ENCODE measurements around the gene ORAI2.
"Not testable (repeated sequence)": the region's sequence is repeated elsewhere in the genome, so short reads cannot be mapped to it uniquely, and the experiment has no call there.

Gene ORAI2

GRCh38 chr7:102433219-102434038, at the start of gene ORAI2:
Gene ORAI2, plus strand, starts transcription at chr7:102433575. Its CDS starts 5,382 bp downstream, at chr7:102438957.
- peak; percentile 88 to 90 for DNase-seq

GRCh38 chr7:102387064-102387463, 46.3 kb upstream of the ORAI2 start:
- no peak for DNase-seq

- DNase-seq = no peak
Measured at GRCh38 chr7:102389810-102390209, 43.6 kb upstream of the ORAI2 start.

DNA sequence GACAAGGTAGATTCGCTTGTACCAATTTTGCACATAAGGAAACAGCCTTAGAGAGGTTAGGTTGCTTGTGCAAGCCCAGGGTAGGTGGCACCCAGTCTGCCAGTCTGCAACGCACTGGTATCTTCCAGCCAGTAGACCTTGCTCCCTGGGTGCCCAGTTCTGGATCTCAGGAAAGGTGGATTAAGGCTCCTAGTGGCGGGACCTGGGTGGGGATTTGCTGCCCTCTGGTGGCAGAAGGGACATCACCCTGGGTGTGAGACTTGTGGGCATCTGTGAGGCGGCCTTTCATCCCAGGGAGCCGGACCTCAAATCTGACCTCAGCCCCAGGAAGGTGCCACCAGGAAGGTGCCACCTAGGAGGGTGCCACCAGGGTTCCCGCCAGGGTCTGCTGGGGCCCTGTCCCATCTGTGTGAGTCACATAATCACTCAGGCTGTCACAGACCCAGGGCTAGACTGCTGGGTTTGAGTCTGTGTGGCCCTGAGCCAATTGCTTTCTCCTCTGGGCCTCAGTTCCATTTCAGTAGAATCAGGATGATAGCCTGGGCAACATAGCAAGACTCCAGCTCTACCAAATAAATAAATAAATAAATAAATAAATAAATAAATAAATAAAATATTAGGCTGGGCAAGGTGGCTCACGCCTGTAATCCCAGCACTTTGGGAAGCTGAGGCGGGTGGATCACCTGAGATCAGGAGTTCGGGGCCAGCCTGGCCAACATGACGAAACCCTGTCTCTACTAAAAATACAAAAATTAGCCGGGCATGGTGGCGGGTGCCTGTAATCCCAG, 42.5 kb upstream of the ORAI2 start:
- DNase-seq = peak; percentile 78

DNA sequence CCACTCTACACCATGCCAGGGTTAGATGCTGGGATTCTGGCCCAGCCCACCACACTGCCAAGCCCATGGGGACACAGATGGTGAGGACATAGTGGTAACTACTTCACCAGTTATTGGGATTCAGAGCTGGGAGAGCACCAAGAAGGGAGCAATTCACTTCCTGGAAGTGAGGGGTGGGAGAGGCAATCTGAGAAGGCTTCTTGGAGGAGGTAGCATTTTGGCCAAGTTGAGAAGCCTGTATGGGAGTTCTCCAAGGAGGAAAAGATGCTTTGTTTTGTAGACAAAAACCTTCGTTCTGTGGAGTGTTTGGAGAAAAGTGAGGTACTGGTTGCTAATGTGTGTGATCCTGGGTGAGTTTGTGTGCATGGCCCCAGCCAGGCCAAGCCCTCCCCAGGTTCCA, 41.0 kb upstream of the ORAI2 start:
- DNase-seq = no peak

DNA sequence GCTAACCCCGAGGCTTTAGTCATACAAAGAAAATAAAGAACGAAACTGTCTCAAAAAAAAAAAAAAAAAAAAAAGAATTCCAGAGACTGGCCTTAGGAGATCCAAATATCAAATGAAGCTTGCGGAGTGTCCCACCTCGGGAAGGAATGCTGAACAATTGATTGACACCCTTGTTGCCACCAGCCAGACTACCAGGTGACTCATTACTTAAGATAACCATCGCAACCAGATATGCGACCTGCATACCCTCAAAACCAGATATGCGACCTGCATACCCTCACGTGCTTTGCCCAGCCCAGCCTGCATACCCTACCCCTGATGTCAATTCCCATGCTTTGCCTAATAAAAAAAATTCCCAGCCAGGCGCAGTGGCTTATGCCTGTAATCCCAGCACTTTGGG, 39.9 kb upstream of the ORAI2 start:
- no peak for DNase-seq

DNA sequence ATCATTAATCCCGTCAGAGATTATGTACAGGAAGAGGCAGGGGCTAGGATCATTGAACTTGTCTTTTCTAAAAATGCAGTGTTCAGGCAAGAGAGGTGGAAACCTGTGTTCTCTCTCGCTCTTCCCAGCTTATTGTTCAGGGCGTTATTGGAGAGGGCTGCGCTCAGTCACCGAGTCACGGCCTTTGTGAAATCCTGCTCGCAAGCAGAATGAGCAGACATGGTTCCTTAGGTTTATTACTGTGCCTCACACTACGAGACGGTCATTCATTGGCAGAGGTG, 37.8 kb upstream of the ORAI2 start:
- DNase-seq = no peak

DNA sequence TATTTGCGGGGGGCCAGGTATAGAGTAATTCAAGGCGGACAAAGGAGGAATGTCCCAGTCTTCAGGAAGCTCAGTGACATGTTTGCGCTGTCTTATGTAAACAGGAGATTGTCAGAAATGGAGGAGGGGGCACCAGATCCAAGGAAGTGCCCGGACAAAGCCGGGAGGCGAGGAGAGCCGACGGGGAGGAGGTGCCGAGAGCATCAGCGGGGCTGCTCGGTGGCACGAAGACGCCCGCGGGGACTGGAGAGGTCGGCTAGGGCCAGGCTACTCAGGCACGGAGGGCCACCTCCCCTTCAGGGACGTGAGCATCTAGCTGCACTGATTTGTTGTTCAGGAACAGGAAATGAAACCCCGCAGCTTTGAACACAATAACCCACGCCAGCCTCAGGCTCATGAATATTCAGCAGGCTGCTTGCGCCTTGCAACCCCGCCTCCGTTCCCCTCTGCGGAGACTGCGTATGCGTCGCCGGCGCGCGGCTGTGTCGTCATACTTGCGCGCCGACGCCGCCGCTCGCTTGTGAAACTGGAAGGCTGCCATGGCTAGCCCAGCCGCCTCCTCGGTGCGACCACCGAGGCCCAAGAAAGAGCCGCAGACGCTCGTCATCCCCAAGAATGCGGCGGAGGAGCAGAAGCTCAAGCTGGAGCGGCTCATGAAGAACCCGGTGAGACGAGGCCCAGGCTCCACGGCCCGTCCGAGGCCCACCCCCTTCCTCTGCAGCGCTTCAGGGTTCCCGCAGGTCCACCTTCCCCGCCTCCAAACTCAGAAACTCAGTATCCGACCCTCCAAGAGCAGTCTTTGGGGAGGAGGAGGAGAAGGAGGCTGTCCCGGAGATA, 37.3 kb upstream of the ORAI2 start, which contains the start of gene PRKRIP1:
Gene PRKRIP1, plus strand, starts transcription at position 491 of the 837 bp plus-strand sequence. Its CDS starts 49 bp downstream, at position 540.
- peak; percentile 79 to 82 for DNase-seq

- DNase-seq = no peak
Measured at GRCh38 chr7:102396710-102397019, 36.7 kb upstream of the ORAI2 start.

- no peak for DNase-seq
Measured at GRCh38 chr7:102398543-102398942, 34.8 kb upstream of the ORAI2 start.

DNA sequence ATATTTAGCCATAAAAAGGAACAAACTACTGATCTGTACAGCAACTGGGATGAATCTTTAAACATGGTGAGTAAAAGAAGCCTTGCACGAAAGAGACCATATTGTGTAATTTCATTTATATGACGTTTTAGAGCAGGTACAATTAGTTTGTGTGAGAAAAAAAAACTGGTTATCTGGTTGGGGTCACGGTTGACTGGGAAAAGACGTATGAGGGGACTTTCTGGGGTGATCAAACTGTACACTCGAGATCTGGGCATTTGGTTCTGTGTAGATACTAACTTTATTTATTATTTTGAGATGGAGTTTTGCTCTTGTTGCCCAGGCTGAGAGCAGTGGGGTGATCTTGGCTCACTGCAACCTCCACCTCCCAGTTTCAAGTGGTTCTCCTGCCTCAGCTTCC, 33.0 kb upstream of the ORAI2 start:
- no peak for DNase-seq

- DNase-seq = no peak
Measured at GRCh38 chr7:102403563-102403962, 29.8 kb upstream of the ORAI2 start.

GRCh38 chr7:102404005-102404861, 29.1 kb upstream of the ORAI2 start:
- DNase-seq = peak; percentile 45 to 55

GRCh38 chr7:102404862-102405188, 28.6 kb upstream of the ORAI2 start:
- DNase-seq = not testable (repeated sequence)

GRCh38 chr7:102407910-102408309, 25.5 kb upstream of the ORAI2 start:
- DNase-seq = no peak

- not testable (repeated sequence) for DNase-seq
Measured at GRCh38 chr7:102408530-102408929, 24.8 kb upstream of the ORAI2 start.

GRCh38 chr7:102409340-102409739, 24.0 kb upstream of the ORAI2 start:
- no peak for DNase-seq

- no peak for DNase-seq
Measured at GRCh38 chr7:102410123-102410522, 23.3 kb upstream of the ORAI2 start.

- no peak for DNase-seq
Measured at GRCh38 chr7:102410918-102411317, 22.5 kb upstream of the ORAI2 start.

GRCh38 chr7:102412548-102412947, 20.8 kb upstream of the ORAI2 start:
- DNase-seq = peak; percentile 54 to 63

DNA sequence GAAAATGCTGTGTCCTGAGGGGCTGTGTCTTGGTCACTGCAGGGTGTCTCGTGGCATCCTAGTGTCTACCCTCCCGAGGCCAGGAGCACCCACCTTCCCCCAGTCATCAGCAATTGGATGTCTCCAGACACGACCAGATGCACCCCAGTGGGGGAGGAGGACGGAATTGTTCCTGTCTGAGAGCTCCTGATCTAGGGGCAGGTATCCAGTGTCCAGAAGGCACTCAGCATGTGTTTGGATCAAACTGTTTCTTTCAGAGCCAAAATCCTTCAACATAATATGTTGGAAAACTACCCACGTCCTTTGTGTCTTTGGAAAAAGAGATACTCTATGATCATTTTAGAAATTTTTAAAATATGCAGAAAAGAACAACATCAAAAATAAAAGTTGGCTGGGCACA, 20.3 kb upstream of the ORAI2 start:
- no peak for DNase-seq

DNA sequence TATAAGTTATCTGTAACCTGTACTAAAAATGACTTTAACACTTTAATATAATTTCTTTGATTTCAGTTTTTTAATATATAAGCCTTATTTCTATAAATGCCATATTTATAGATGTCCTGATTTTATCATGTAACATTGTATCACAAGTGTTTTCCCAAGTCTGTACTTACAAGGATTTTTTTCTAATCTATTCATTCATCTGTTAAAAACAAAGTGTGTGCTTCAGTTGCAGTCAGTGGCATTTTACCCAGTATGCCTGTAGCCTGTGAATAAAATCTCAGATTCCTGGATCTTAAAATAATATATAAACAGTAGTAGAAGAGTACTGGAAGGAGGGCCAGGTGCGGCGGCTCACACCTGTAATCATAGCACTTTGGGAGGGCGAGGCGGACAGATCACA, 19.8 kb upstream of the ORAI2 start:
- DNase-seq = no peak
